Fibroblast of villous mesenchyme (primary cell): ENCODE measurements around the gene SGMS1. TPM values are rescaled to one million over a fixed set of nuclear protein-coding genes. Genes with fewer than 3 reads are reported as not detected.

Experiments used
- DNase-seq: peaks from one replicate; pipeline ENCODE4 v3.0.0-alpha.2; 2010; ENCODE audit warnings: low read depth
- H3K4me3 ChIP-seq: 2 replicates; pipeline ENCODE4 v1.5.1; 2011; ENCODE audit warnings: low read depth, mild to moderate bottlenecking, low read length
- CTCF ChIP-seq: IDR thresholded peaks from 2 replicates; pipeline ENCODE4 v1.5.1; 2012; ENCODE audit warnings: low read depth, mild to moderate bottlenecking, low read length; ENCODE audit not compliant: insufficient read depth
- total RNA-seq: library from RNA; depleted of rRNA; stranded (reverse); fragments of >200 nt; gene quantifications from 2 replicates; pipeline ENCODE4 v1.2.3, GENCODE V29; 2012

SGMS1 gene
- total RNA-seq, 1 donor, result 57.9 TPM

GRCh38 chr10:50631052-50631451 is 7.3 kb upstream of the SGMS1 start:
- H3K4me3 ChIP-seq, result no peak overlapping the region
- DNase-seq, result no peak
- no peak for TF ChIP-seq CTCF

GRCh38 chr10:50629495-50630122 is 5.9 kb upstream of the SGMS1 start:
- no peak for DNase-seq
- H3K4me3 ChIP-seq, result no peak overlapping the region
- TF ChIP-seq CTCF, result no peak

GRCh38 chr10:50627896-50628295 is 4.1 kb upstream of the SGMS1 start:
- no peak overlapping the region for H3K4me3 ChIP-seq
- TF ChIP-seq CTCF, result no peak
- no peak for DNase-seq

GRCh38 chr10:50627443-50627842 is 3.7 kb upstream of the SGMS1 start:
- no peak for DNase-seq
- no peak for TF ChIP-seq CTCF

GRCh38 chr10:50625649-50626132 is 1.9 kb upstream of the SGMS1 start:
- no peak for TF ChIP-seq CTCF
- no peak for DNase-seq
- H3K4me3 ChIP-seq, result peak overlapping the region; percentile 91

More at GRCh38 chr10:50627443-50627842, 3.7 kb upstream of the SGMS1 start:
- H3K4me3 ChIP-seq, result no peak overlapping the region

- peak; percentile 77 for TF ChIP-seq CTCF
Observed at GRCh38 chr10:50624866-50625501, 1.2 kb upstream of the SGMS1 start.

More at GRCh38 chr10:50624866-50625501, 1.2 kb upstream of the SGMS1 start:
- H3K4me3 ChIP-seq, result peak overlapping the region; percentile 91
- DNase-seq, result peak; percentile 71
